Adrenal gland (tissue), 5 donors: ENCODE measurements around the gene COA1.

Experiments used
- CTCF ChIP-seq, 6 experiments: fragments of 450-650 bp in 4 of 6; fragments of 200-600 bp in 2 of 6; sonication (generic) in 1 of 6; IDR thresholded peaks; 1 replicate in 5 of 6; 2 replicates in 1 of 6; pipeline versions ENCODE4 v1.5.1 to v1.8.0; 2016 to 2021; ENCODE audit warnings: antibody characterized with exemption in 6 of 6, mild to moderate bottlenecking in 2 of 6, moderate library complexity in 1 of 6
- POLR2A ChIP-seq, 2 donors: fragments of 450-650 bp; IDR thresholded peaks; one replicate each; pipeline ENCODE4 v1.6.1; 2017; ENCODE audit warnings: antibody characterized with exemption in 2 of 2, mild to moderate bottlenecking in 2 of 2, moderate library complexity in 1 of 2
- donor health status: DM: no; HTN: no; CAD: no.

GRCh38 chr7:43632746-43633145, 96.6 kb downstream of the COA1 start:
- no peak for TF ChIP-seq CTCF (IDR thresholded peaks at IDR 0.05)
- TF ChIP-seq POLR2A (IDR thresholded peaks at IDR 0.05) = no peak
